ENCODE results near the gene PLCG1. TPM values are rescaled to one million over a fixed set of nuclear protein-coding genes. Genes with fewer than 3 reads are reported as not detected.

PLCG1 gene
- total RNA-seq, 1 donor from 2014 or later: 261 TPM

DNA sequence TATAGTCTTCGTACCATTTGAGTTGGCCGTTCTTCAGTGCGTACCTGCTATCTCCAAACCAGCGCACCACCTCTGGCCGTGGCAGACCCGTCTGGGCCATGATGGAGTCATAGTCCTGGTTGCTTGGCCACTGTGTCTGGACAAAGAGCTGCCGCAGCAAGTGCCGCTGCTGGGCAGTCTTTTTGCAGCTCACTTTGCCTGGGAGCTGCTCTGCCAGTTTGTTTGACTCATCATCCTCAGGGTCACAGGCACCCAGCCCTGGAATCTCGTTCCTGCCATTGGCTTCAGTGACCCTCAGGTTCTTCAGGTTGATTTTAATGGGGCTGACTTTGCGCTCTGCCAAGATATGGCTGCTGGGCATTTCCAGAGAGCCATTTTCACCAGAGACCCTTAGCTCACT lies 65.1 kb downstream of the PLCG1 start:
- no peak for DNase-seq (ENCODE audit: extremely low read depth, low read depth, low spot score)

GRCh38 chr20:41203660-41204059 lies 66.3 kb downstream of the PLCG1 start:
- DNase-seq (ENCODE audit: extremely low read depth, low read depth, low spot score): no peak

DNA sequence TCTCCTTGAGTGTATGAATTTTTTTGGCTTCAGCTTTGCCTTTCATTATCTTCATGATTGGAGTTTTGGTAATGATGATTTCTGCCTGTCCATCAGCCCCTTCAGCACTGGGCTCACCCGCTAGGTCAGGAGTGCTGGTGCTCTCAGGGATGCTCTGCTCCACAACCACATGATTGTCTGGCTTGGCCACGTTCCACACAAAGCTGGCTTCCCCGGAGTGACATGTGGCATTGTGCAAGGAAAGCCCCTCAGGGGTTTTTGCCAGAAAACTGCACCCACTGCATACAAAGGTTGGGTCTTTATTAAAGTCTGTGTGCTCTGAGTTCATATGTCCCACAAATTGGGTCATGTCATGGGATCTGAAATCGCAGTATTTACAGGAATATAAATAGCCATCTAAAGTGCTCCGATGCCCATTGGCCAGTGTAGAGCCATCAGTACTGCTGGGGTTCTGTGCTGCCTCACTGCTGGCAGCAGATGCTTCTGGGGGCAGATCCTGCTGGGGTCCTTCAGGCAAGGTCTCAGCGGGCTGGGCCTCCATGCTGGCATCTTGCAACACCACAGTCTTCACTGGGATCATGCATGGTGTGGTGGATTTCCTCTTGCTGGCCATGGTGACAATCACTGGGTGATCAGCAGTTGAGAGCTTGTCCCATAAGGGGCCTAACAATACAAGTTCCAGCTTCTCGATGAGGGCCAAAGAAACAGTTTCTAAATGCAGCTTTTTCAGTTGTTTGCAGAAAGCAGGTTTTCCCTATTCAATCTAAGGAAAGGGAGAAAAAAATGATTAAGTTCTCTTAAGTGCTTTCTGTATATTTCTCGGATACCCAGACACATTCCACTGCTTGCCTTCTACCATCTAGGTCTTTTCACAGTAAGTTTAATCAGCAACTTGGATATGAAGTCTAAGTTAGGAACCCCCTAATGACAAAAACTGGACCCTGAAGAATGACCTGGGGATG lies 67.2 kb downstream of the PLCG1 start:
- DNase-seq (ENCODE audit: extremely low read depth, low read depth, low spot score): no peak

GRCh38 chr20:41205313-41205712 lies 68.0 kb downstream of the PLCG1 start:
- DNase-seq (ENCODE audit: extremely low read depth, low read depth, low spot score): no peak

DNA sequence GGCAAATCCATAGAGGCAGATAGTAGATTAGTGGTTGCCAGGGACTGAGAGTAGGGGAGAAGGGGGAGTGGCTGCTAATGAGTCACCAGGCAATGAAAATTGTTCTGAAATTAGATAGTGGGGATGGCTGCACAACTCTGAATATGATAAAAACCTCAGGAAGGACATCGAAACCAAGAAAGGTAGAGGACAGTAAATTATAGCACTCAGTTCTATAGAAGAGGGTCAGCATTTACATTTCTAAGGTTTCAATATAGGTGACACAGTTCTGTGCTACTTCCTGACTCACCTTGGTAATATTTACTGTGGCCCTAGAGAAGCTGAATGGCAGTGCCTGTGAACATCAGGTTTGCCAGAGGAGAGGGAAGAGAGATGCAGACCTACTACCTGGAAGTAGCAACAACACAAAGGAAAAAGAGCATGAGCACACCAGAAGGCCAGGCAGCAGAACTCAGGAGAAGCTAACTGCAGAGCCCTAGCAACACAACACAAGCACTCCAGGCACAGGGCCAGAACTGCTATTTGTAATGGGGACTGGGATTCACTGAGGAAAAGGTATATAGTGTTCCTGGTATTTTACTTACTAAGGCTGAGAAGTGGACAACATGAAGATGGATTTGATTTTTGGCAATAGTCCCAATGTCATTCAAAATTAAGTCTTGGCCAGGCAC lies 75.9 kb downstream of the PLCG1 start:
- no peak for DNase-seq (ENCODE audit: extremely low read depth, low read depth, low spot score)

DNA sequence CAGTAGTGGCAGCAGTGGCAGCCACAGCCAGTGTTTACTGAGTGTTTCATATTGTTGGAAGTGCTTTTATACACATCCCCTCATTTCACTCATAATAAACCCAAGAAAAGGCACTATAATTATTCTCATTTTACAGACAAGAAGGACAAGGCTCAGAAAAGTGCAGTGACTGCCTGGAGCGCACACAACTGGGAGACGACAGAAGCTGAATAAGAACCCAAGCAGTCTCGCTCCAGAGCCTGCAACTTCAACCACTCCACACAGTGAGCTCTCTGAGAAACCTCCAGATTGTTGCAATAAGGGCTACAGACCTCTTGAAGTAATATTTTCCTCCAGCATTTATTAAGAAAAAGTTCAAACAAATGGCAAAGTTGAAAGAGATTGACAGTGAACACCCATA lies 76.9 kb downstream of the PLCG1 start:
- no peak for DNase-seq (ENCODE audit: extremely low read depth, low read depth, low spot score)

DNA sequence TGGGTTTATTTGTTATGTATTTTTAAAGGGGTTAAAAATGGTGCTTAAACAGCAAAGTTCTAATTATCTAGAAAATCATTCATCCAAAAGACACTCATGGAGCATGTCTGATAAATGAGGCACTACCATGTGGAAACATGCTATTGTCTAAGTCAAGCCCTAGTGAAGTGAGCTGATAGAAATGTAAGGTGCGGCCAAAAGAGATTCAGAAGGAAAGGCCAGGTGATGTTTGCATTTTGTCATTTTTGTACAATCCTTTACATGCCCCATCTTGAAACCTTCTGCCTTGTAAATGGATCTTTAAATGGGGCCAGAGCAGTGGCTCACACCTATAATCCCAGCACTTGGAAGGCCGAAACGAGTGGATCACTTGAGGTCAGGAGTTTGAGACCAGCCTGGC lies 77.3 kb downstream of the PLCG1 start:
- DNase-seq (ENCODE audit: extremely low read depth, low read depth, low spot score): no peak

DNA sequence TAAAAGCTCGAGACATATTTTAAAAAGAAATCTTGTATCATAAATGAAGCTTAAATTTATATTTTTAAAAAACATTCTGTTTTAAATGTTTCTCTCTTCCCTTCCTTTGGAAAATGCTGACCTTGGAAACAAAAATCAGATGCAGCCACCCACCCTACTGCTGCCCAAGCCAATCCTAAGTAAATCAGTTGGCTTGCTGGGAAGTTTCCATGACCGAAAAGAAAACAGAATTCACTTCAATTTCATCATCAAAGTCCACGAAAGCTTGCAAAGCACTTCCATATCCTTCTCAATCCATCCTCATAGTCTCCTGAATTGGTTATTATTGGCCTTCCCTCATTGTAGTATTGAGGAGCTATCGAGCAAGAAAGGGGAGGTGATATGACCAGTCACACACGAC lies 80.1 kb downstream of the PLCG1 start:
- no peak for DNase-seq (ENCODE audit: extremely low read depth, low read depth, low spot score)

GRCh38 chr20:41218466-41218865 lies 81.1 kb downstream of the PLCG1 start:
- DNase-seq (ENCODE audit: extremely low read depth, low read depth, low spot score): no peak

DNA sequence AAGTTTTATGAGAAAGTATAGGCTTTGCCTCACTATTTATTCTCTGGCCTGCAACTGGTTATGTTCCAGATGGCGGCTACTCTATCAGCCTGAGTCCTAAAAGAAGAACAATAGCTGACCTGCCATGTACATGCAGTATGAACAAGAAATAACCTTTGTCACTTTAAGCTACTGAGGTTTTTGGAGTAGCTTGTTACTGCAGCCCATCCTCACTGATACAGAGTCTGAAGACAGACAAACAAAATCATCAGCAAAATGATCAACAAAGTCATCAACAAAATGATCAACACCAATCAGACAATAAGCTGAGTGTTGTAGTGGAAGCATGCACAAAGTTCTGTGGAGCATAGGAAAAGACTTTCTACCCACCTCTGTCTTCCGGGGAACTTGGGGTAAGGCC lies 82.5 kb downstream of the PLCG1 start:
- no peak for DNase-seq (ENCODE audit: extremely low read depth, low read depth, low spot score)

DNA sequence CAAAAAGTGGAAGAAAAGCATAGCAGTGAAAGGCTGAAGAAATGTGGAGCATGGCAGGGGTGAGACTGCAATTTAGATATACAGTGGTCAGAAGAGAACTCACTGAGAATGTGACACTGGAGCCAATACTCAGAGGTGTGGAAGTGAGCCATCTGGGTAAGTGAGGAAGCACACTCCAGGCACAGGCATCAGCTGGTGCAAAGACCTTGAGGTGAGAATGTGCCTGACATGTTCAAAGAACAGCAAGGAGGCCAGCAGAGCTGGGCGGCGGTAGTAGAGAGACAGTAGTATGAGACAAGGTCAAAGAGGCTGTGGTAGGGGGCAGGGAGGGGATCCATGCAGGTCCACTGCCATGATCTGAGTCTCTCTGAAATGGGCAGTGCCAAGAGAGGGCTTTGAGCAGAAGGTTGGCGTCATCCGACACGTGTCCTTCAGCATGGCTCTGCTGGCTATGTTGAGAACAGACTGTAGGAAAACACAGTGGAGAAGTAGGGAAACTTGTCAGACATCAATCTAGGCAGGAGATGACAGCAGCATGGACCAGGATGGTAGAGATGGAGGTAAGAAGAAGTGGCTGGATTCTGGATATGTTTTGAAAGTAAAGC lies 84.4 kb downstream of the PLCG1 start:
- no peak for DNase-seq (ENCODE audit: extremely low read depth, low read depth, low spot score)

- no peak for DNase-seq (ENCODE audit: extremely low read depth, low read depth, low spot score)
Measured at GRCh38 chr20:41222296-41222695, 85.0 kb downstream of the PLCG1 start.

DNA sequence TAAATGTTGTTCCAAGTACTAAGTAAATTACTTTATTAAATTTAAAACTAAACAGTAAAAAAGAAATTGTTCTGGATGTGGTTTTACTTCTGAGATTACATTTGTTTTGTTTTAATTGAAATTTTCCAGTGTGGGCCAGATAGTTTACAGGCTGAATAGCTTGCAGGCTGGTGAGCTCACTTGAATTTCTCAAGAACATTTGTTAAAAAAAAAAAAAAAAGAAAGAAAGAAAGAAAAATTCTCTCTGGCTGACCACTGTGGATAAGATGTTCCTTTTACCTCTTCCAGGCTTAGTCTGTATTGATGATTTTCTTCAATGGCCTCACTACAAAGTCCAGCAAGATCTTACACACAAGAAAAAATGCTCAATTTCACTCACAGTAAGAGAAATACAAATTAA lies 85.4 kb downstream of the PLCG1 start:
- DNase-seq (ENCODE audit: extremely low read depth, low read depth, low spot score): no peak

GRCh38 chr20:41223112-41223511 lies 85.8 kb downstream of the PLCG1 start:
- no peak for DNase-seq (ENCODE audit: extremely low read depth, low read depth, low spot score)

GRCh38 chr20:41224281-41224680 lies 86.9 kb downstream of the PLCG1 start:
- DNase-seq (ENCODE audit: extremely low read depth, low read depth, low spot score): no peak

DNA sequence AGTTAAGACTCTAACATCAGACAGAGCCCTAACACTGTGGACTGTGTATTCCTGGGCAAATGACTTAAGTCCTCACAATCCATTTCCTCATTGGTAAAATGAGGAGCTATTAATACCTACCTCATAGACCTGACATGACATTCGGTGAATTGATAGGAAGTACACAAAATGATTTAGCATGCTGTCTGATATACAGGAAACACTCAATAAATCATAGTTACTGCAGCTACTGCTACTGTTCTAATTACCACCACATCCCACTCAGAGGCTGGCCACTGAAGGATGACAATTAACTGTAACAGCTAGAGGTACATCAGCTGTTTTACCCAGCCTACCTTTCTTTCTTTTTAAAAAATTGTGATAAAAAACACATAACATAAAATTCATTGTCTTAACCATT lies 87.7 kb downstream of the PLCG1 start:
- no peak for DNase-seq (ENCODE audit: extremely low read depth, low read depth, low spot score)

GRCh38 chr20:41226426-41226825 lies 89.1 kb downstream of the PLCG1 start:
- DNase-seq (ENCODE audit: extremely low read depth, low read depth, low spot score): no peak

Other genes starting within 250 kb of the PLCG1 start
- gene TOP1, start 108.7 kb upstream of the PLCG1 start, total RNA-seq: 37.9 and 42.1 TPM in 2 replicates
- 13.8 and 16.9 TPM in 2 replicates for gene ZHX3, start 180.2 kb downstream of the PLCG1 start, total RNA-seq
- gene LPIN3, start 203.3 kb downstream of the PLCG1 start, total RNA-seq: 4.1 and 4.6 TPM in 2 replicates
- gene EMILIN3, start 229.3 kb downstream of the PLCG1 start, total RNA-seq: 0.15 and 0.53 TPM in 2 replicates

Measured in glomerular endothelial cell (primary cell).